NK-92 treated with Interleukin-12 subunit alpha and Interleukin-12 subunit beta, amount 100 ng/mL, for 24 hours (cell line): Measurements from ENCODE around the gene SNX9.
"Not testable (repeated sequence)": the region's sequence is repeated elsewhere in the genome, so short reads cannot be mapped to it uniquely, and the experiment has no call there.

Experiments
- DNase-seq: peaks from one replicate; lab custom pipeline; 2025; lab: John Stamatoyannopoulos, UW

SNX9 gene

GRCh38 chr6:157925771-157926170, 102.7 kb downstream of the SNX9 start:
- DNase-seq, result no peak

- no peak for DNase-seq
These were observed 104.0 kb downstream of the SNX9 start for GRCh38 chr6:157927011-157927410.

- no peak for DNase-seq
These were observed 105.4 kb downstream of the SNX9 start for GRCh38 chr6:157928428-157928827.

DNA sequence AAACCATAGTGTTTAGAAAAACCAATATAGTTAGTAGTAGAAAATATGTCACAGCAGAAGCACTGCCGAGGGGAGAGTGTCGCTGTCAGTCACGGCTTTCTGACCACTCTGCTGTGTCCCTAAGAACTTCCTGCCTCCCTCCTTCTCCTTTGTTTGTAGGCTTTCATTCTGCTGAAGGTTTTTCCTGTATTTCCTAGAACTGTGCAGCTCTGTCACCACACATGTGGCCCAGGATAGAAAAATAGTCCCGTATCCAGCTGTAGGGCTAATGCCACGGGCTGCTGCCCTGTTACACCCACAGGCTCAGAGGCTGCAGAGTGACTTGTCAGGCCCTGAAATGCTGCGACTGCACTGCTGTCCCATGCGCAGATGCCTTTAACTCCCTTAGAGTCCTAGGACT, 106.0 kb downstream of the SNX9 start:
- DNase-seq, result no peak

DNA sequence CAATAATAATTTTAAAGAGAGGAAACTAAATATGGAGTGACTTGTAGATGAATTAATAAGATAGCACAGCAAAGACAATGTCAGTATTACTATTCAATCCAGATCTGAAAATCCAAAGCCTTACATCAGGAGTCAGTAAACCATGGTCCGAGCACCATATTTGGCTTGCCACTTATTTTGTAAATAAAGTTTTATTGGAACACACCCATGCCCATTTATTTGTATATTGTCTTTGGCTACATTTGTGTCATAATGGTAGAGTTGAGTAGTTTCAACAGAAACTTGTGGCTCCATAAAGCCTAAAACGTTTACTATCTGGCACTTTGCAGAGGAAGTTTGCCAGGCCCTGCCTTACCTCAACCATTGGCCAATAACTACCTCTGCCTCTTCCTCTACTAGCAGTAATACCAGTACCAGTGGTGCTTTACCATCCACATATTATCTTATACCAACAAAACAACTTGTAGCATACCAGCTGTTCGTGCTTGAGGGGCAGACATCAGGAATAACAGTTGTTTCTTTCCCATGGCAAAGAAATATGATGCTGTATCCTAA, 106.8 kb downstream of the SNX9 start:
- DNase-seq, result no peak

- no peak for DNase-seq
These were observed 112.7 kb downstream of the SNX9 start for GRCh38 chr6:157935786-157936185.

DNA sequence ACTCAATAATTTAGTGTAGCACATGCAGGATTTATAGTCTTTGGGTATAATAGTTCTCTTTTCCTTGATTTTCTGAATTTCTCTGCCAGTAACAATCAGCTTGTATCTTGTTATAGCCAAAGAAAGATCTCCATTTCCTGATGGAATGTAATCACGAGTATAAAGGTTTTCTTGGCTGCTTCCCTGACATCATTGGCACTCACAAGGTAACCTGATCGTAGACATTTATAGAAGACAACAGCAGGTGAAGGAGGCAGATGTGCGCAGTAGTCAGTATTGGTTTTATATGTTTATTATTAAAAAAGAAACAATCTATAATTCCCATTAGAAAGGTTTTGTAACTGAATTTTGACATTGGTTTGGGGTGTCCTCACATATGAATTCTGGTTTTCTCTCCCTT, 114.3 kb downstream of the SNX9 start:
- DNase-seq, result no peak

GRCh38 chr6:157937916-157938315, 114.9 kb downstream of the SNX9 start:
- DNase-seq, result no peak

GRCh38 chr6:157940375-157941036, 117.5 kb downstream of the SNX9 start:
- DNase-seq, result not testable (repeated sequence)

DNA sequence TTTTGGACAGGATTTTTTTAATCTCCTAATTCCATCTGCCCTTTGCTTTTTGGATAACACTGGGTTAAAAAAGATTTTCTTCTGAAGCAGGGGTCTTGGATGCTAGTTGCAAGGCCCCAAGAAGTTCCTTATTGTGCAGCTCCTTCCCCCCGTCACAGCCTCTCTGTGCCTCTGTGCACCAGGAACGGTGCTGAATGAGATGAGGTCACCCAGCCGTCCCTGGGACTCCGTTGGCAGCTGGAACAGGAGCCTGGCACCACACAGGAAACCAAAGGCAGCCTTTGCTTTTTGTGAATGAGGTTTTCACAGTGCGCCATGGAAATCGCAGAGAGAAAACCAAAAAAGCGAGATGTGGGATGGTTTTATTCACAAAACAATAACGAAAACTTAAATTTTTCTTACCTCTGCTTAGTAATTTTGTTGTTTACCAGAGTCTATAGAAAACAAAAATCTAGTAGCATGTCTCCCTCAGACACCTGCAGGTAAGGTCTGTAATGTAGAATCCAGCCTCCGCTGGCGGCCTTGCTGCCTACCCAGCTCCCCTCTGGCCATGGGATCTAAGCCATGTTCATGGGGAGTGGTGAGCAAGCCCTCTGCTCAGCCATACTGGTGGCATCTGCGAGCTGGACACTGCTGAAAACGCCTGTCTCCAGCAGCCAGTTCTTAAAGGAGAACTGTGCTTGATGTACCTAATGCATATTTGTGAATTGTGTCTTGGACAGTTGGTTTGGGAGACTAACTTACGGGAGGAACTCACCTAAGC, 118.2 kb downstream of the SNX9 start:
- no peak for DNase-seq

- no peak for DNase-seq
These were observed 119.3 kb downstream of the SNX9 start for GRCh38 chr6:157942351-157942750.

- no peak for DNase-seq
These were observed 120.4 kb downstream of the SNX9 start for GRCh38 chr6:157943249-157943963.

- no peak for DNase-seq
These were observed 120.9 kb downstream of the SNX9 start for GRCh38 chr6:157943964-157944283.

- no peak for DNase-seq
These were observed 122.2 kb downstream of the SNX9 start for GRCh38 chr6:157944983-157945931.

GRCh38 chr6:157946053-157946617, 123.1 kb downstream of the SNX9 start:
- no peak for DNase-seq

GRCh38 chr6:157946865-157947532, 124.0 kb downstream of the SNX9 start:
- no peak for DNase-seq

DNA sequence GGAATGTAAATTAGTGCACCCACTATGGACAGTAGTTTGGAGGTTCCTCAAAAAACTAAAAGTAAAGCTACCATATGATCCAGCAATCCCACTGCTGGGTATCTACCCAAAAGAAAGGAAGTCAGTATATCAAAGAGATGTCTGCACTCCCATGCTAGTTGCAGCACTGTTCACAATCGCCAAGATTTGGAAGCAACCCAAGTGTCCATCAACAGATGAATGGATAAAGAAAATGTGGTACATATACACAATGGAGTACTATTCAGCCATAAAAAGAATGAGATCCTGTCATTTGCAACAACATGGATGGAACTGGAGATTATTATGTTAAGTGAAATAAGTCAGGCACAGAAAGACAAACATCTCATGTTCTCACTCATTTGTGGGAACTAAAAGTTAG, 127.9 kb downstream of the SNX9 start:
- not testable (repeated sequence) for DNase-seq

DNA sequence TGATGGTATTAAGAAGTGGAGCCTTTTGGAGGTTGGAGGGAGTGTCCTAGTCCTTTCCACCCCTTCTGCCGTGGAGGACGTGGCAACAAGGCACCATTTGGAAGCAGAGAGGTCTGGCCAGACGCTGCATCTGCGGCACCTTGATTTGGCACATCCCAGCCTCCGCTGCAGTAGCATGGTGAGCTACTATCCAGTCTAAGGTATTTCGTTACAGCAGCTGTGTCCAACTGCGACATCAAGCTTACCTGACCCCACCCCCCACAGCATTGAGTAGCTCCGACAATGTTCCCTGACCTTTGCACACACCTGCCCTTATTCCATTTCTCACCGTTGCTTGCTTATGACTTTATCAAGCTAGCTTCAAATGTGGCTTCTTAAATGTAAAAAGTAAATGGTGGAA, 128.8 kb downstream of the SNX9 start:
- DNase-seq, result no peak

DNA sequence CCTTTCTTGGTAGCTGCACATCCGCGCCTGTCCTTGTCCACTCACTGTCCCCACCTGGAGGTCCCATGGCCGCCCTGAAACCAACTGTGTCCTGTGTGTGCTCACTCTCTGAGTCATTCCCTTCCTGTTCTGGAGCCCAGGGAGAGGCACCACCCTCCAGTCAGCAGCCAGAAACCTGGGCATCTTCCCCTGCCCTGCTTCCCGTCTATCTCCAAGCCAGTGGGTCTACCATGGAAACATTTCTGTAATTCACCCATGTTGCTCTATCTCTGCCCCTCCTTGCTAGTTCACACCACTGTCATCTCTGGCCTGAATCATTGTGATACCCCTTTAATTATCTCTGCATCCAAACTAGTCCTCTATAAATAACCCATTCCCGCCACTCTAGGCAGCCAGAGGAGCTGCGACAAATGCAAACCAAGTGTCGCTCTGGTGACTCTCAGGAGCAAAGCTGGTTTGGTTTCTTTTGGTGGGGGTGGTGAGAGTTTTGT, 129.9 kb downstream of the SNX9 start:
- DNase-seq, result no peak

- no peak for DNase-seq
These were observed 130.6 kb downstream of the SNX9 start for GRCh38 chr6:157953580-157954091.
